HepG2 (cell line): Measurements from ENCODE around the gene PJA2. TPM values are rescaled to one million over a fixed set of nuclear protein-coding genes. Genes with fewer than 3 reads are reported as not detected.

Experiments used
- FOXK2 ChIP-seq: fragments of 450-650 bp; IDR thresholded peaks from 2 replicates; pipeline ENCODE4 v1.6.1; 2016
- FOXP4 ChIP-seq: sonication (generic); formaldehyde crosslinking; IDR thresholded peaks from 2 replicates; pipeline ENCODE4 v1.4.0; 2020; ENCODE audit warnings: missing genetic modification reagents
- KAT8 ChIP-seq: IDR thresholded peaks from 2 replicates; pipeline ENCODE4 v1.6.1; 2016; ENCODE audit warnings: missing genetic modification reagents, missing compliant biosample characterization
- KLF12 ChIP-seq: sonication (generic); formaldehyde crosslinking; IDR thresholded peaks from 2 replicates; pipeline ENCODE4 v1.4.0; 2020; ENCODE audit warnings: missing genetic modification reagents, borderline replicate concordance
- ZFP90 ChIP-seq: sonication (generic); formaldehyde crosslinking; IDR thresholded peaks from 2 replicates; pipeline ENCODE4 v1.8.0; 2022; ENCODE audit warnings: missing genetic modification reagents, mild to moderate bottlenecking, inconsistent platforms, borderline replicate concordance
- ZFY ChIP-seq: sonication (generic); formaldehyde crosslinking; IDR thresholded peaks from 2 replicates; pipeline ENCODE4 v1.4.0; 2020; ENCODE audit warnings: missing genetic modification reagents
- ZMYM2 ChIP-seq: sonication (generic); formaldehyde crosslinking; IDR thresholded peaks from 2 replicates; pipeline ENCODE4 v1.8.0; 2022; ENCODE audit warnings: mild to moderate bottlenecking, missing genetic modification reagents
- ZNF34 ChIP-seq: sonication (generic); formaldehyde crosslinking; IDR thresholded peaks from 2 replicates; pipeline ENCODE4 v1.4.0; 2020; ENCODE audit warnings: mild to moderate bottlenecking, missing genetic modification reagents, borderline replicate concordance
- ZNF639 ChIP-seq: conservative IDR thresholded peaks from 2 replicates; pipeline ENCODE4 v1.6.1; 2018; ENCODE audit warnings: missing genetic modification reagents
- ZNF816 ChIP-seq: sonication (generic); formaldehyde crosslinking; IDR thresholded peaks from 2 replicates; pipeline ENCODE4 v1.8.0; 2022; ENCODE audit warnings: missing genetic modification reagents, mild to moderate bottlenecking, borderline replicate concordance
- polyA plus RNA-seq, 8 experiments: library from polyadenylated mRNA; depleted of rRNA in 3 of 8; stranded (reverse) in 7 of 8; unstranded in 1 of 8; fragments of >200 nt; fragmentation: Illumina TruSeq in 4 of 8; extraction: Trizol in 4 of 8; gene quantifications; 2 replicates each; pipeline versions ENCODE4 v1.2.1 to v1.2.3, GENCODE V29; 2011 to 2016; ENCODE audit warnings: low read depth in 4 of 8, missing spikeins in 1 of 8, mixed read lengths in 1 of 8; ENCODE audit not compliant: insufficient read depth in 1 of 8
- total RNA-seq, 5 experiments: library from RNA; depleted of rRNA; stranded (reverse); fragments of >200 nt; fragmentation: Illumina TruSeq; extraction: Trizol; gene quantifications; 2 replicates each; pipeline ENCODE4 v1.2.3, GENCODE V29; 2016; ENCODE audit warnings: low read depth in 1 of 5
- TF ChIP-seq, protein P1 (sequence below): IDR thresholded peaks from 2 replicates; pipeline ENCODE4 v1.4.0; 2020; ENCODE audit warnings: mild to moderate bottlenecking, missing genetic modification reagents
- TF ChIP-seq, protein P2 (sequence below): sonication (generic); formaldehyde crosslinking; conservative IDR thresholded peaks from 2 replicates; pipeline ENCODE4 v1.4.0; 2020; ENCODE audit warnings: mild to moderate bottlenecking, missing genetic modification reagents, moderate library complexity
- TF ChIP-seq, protein P3 (sequence below): sonication (generic); formaldehyde crosslinking; conservative IDR thresholded peaks from 2 replicates; pipeline ENCODE4 v1.8.0; 2022; ENCODE audit warnings: mild to moderate bottlenecking, moderate library complexity, missing genetic modification reagents
- TF ChIP-seq, protein P4 (sequence below): IDR thresholded peaks from 2 replicates; pipeline ENCODE4 v1.6.1; 2016; ENCODE audit warnings: missing genetic modification reagents, missing compliant biosample characterization

Gene PJA2
- total and polyA plus RNA-seq, 2 of the 13 experiments (the other 11 are each of a cell fraction or from before 2014, with no cell fraction given), result 39.4 to 41.4 TPM

DNA sequence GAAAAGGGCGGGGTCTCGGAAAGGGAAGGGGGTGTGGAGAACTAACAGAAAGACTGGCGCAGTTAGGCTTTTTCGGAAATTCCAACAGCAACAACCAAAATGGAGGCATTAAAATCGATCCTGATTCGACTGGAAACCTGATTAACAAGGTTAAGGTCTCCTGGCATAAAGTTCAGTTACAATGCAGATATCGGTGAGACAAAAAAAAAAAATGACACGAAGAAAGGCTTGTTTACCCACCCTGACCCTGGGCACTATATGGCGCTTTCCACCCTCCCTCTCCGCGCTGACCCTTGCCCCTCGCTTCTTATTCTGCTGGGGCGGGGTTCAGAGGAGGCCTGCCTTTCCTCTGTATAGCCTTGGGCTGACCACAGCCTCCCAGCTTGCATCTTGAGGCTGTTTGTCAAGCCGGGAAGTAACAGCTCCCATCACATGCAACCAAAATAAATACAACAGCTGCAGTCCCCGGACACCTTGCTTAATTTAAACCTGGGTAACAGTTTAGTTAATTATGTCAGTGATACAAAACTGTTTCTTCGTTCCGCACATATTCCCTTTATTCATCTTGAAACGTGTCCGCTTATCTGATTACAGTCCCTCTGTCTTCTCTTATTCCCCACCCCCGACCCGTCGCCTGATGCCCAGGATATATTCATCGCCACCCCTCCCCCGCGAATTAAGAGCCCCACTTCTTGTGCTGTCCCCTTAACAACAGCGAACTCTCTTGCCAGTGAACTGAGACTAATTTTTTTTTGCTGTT, 795 bp upstream of the PJA2 start (continued):
- TF ChIP-seq, protein P1, sequence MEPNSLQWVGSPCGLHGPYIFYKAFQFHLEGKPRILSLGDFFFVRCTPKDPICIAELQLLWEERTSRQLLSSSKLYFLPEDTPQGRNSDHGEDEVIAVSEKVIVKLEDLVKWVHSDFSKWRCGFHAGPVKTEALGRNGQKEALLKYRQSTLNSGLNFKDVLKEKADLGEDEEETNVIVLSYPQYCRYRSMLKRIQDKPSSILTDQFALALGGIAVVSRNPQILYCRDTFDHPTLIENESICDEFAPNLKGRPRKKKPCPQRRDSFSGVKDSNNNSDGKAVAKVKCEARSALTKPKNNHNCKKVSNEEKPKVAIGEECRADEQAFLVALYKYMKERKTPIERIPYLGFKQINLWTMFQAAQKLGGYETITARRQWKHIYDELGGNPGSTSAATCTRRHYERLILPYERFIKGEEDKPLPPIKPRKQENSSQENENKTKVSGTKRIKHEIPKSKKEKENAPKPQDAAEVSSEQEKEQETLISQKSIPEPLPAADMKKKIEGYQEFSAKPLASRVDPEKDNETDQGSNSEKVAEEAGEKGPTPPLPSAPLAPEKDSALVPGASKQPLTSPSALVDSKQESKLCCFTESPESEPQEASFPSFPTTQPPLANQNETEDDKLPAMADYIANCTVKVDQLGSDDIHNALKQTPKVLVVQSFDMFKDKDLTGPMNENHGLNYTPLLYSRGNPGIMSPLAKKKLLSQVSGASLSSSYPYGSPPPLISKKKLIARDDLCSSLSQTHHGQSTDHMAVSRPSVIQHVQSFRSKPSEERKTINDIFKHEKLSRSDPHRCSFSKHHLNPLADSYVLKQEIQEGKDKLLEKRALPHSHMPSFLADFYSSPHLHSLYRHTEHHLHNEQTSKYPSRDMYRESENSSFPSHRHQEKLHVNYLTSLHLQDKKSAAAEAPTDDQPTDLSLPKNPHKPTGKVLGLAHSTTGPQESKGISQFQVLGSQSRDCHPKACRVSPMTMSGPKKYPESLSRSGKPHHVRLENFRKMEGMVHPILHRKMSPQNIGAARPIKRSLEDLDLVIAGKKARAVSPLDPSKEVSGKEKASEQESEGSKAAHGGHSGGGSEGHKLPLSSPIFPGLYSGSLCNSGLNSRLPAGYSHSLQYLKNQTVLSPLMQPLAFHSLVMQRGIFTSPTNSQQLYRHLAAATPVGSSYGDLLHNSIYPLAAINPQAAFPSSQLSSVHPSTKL (CRISPR knock-in tag), result peak; percentile 69; the same call in 1 of the 2 replicates
- peak; percentile 79; the same call in 1 of the 2 replicates for TF ChIP-seq FOXK2
- TF ChIP-seq, protein P2, sequence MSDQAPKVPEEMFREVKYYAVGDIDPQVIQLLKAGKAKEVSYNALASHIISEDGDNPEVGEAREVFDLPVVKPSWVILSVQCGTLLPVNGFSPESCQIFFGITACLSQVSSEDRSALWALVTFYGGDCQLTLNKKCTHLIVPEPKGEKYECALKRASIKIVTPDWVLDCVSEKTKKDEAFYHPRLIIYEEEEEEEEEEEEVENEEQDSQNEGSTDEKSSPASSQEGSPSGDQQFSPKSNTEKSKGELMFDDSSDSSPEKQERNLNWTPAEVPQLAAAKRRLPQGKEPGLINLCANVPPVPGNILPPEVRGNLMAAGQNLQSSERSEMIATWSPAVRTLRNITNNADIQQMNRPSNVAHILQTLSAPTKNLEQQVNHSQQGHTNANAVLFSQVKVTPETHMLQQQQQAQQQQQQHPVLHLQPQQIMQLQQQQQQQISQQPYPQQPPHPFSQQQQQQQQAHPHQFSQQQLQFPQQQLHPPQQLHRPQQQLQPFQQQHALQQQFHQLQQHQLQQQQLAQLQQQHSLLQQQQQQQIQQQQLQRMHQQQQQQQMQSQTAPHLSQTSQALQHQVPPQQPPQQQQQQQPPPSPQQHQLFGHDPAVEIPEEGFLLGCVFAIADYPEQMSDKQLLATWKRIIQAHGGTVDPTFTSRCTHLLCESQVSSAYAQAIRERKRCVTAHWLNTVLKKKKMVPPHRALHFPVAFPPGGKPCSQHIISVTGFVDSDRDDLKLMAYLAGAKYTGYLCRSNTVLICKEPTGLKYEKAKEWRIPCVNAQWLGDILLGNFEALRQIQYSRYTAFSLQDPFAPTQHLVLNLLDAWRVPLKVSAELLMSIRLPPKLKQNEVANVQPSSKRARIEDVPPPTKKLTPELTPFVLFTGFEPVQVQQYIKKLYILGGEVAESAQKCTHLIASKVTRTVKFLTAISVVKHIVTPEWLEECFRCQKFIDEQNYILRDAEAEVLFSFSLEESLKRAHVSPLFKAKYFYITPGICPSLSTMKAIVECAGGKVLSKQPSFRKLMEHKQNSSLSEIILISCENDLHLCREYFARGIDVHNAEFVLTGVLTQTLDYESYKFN, result peak; percentile 44; the same call in 1 of the 2 replicates
- 0 out of 2 replicates have a peak, but pooled peaks have one; percentile 48 for TF ChIP-seq ZFP90 (CRISPR knock-in tag)
- no peak for TF ChIP-seq ZNF639
- TF ChIP-seq ZNF816 (CRISPR knock-in tag), result 0 out of 2 replicates have a peak, but pooled peaks have one; percentile 26
- TF ChIP-seq KAT8 (CRISPR knock-in tag), result peak; percentile 50
- TF ChIP-seq ZMYM2 (CRISPR knock-in tag), result no peak
- TF ChIP-seq ZFY, result peak; percentile 39; the same call in 1 of the 2 replicates
- 0 out of 2 replicates have a peak, but pooled peaks have one; percentile 53 for TF ChIP-seq KLF12 (CRISPR knock-in tag)
- TF ChIP-seq, protein P3, sequence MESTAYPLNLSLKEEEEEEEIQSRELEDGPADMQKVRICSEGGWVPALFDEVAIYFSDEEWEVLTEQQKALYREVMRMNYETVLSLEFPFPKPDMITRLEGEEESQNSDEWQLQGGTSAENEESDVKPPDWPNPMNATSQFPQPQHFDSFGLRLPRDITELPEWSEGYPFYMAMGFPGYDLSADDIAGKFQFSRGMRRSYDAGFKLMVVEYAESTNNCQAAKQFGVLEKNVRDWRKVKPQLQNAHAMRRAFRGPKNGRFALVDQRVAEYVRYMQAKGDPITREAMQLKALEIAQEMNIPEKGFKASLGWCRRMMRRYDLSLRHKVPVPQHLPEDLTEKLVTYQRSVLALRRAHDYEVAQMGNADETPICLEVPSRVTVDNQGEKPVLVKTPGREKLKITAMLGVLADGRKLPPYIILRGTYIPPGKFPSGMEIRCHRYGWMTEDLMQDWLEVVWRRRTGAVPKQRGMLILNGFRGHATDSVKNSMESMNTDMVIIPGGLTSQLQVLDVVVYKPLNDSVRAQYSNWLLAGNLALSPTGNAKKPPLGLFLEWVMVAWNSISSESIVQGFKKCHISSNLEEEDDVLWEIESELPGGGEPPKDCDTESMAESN (CRISPR knock-in tag), result 0 out of 2 replicates have a peak, but pooled peaks have one; percentile 5
- TF ChIP-seq ZNF34 (CRISPR knock-in tag), result no peak
- peak; percentile 74 for TF ChIP-seq FOXP4 (CRISPR knock-in tag)
- TF ChIP-seq, protein P4, sequence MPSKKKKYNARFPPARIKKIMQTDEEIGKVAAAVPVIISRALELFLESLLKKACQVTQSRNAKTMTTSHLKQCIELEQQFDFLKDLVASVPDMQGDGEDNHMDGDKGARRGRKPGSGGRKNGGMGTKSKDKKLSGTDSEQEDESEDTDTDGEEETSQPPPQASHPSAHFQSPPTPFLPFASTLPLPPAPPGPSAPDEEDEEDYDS (CRISPR knock-in tag), result peak; percentile 10; the same call in 1 of the 2 replicates
